ENCODE results near the gene PLEKHA7. TPM values are rescaled to one million over a fixed set of nuclear protein-coding genes. Genes with fewer than 3 reads are reported as not detected.
A peak's percentile ranks its signal among the peaks of the same experiment; 100 is the strongest.

PLEKHA7 gene
- polyA plus RNA-seq, 10 donors, result 2.9 to 7.8 (median 5.6) TPM

GRCh38 chr11:16791191-16791961 is 222.8 kb downstream of the PLEKHA7 start:
- DNase-seq, result peak in 2 of 3 donors; percentile 38 to 83

GRCh38 chr11:16790486-16791190 is 223.6 kb downstream of the PLEKHA7 start:
- DNase-seq, result no peak

GRCh38 chr11:16789560-16790485 is 224.4 kb downstream of the PLEKHA7 start:
- DNase-seq, result no peak

- no peak for DNase-seq
Measured at GRCh38 chr11:16789063-16789420, 225.2 kb downstream of the PLEKHA7 start.

- DNase-seq, result peak in 2 of 3 donors; percentile 64 to 75
Measured at GRCh38 chr11:16788141-16789062, 225.8 kb downstream of the PLEKHA7 start.

- no peak for DNase-seq
Measured at GRCh38 chr11:16787035-16787742, 227.0 kb downstream of the PLEKHA7 start.

- DNase-seq, result no peak
Measured at GRCh38 chr11:16786131-16786530, 228.1 kb downstream of the PLEKHA7 start.

GRCh38 chr11:16785520-16786128 is 228.6 kb downstream of the PLEKHA7 start:
- peak; percentile 68 to 81 (median 70) for DNase-seq

GRCh38 chr11:16784666-16785065 is 229.5 kb downstream of the PLEKHA7 start:
- no peak for DNase-seq

GRCh38 chr11:16784097-16784496 is 230.1 kb downstream of the PLEKHA7 start:
- DNase-seq, result no peak

- no peak for DNase-seq
Measured at GRCh38 chr11:16783321-16783801, 230.9 kb downstream of the PLEKHA7 start.

- DNase-seq, result peak in 1 of 3 donors; percentile 58
Measured at GRCh38 chr11:16781936-16782919, 232.0 kb downstream of the PLEKHA7 start.

GRCh38 chr11:16780698-16781550 is 233.3 kb downstream of the PLEKHA7 start:
- DNase-seq, result no peak

- no peak for DNase-seq
Measured at GRCh38 chr11:16780146-16780545, 234.1 kb downstream of the PLEKHA7 start.

- no peak for DNase-seq
Measured at GRCh38 chr11:16779436-16779835, 234.8 kb downstream of the PLEKHA7 start.

GRCh38 chr11:16778876-16779275 is 235.3 kb downstream of the PLEKHA7 start:
- no peak for DNase-seq

GRCh38 chr11:16778286-16778685 is 235.9 kb downstream of the PLEKHA7 start:
- DNase-seq, result no peak

- DNase-seq, result no peak
Measured at GRCh38 chr11:16777613-16777975, 236.6 kb downstream of the PLEKHA7 start.

All from muscle of back (tissue), 11 donors.